ENCODE results near the gene ZNF408.

Gene ZNF408

DNA sequence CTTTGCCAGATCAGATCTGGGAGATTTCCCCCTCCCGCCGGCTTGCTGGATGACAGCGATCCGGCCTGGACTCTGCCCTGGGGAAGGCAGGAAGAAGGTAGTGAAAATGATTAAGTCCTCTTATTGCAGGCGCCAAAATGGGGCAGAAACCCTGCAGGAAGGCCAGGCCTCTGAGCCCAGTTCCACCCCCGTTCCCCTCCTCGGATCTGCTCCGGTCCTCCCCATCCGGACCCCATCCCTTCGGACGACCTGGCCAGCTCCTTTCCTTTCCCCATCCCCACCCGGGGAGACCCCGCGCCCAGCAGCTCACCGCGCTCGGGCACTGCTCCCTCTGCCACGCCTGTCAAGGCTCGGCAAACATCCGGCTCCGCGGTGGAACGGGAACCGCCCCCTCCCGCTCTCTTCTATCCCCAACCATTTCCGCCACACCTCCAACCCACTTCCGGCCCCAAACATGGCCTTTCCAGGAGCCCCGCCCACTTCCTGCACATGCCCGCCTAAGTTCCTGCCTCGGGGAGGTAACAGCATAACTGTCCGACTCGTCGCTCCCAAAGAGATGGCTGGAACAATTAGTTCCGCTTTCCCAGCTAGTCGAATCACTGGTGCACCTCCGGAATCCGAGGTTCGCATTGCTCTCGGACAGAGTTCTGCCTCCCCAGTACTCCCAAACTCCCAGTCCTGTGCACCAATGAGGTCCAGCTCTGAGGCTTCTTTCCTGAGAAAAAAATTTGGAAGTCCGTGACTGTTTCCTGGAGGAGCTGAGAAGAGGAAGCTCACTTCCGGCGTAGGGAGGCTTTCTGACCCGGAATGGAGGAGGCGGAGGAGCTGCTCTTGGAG, at the start of gene ZNF408, which contains the start of gene ARHGAP1:
ZNF408 (plus strand) TSS at position 791 of the 837 bp plus-strand sequence; CDS start at position 808, 17 bp downstream.
ARHGAP1 (minus strand) TSS at position 379 of the 837 bp plus-strand sequence. CDS start 4,512 bp downstream, outside the sequence.
- TF ChIP-seq ZFX (IDR thresholded peaks at IDR 0.05; ENCODE audit: borderline replicate concordance) = no peak
- TF ChIP-seq, protein P1, sequence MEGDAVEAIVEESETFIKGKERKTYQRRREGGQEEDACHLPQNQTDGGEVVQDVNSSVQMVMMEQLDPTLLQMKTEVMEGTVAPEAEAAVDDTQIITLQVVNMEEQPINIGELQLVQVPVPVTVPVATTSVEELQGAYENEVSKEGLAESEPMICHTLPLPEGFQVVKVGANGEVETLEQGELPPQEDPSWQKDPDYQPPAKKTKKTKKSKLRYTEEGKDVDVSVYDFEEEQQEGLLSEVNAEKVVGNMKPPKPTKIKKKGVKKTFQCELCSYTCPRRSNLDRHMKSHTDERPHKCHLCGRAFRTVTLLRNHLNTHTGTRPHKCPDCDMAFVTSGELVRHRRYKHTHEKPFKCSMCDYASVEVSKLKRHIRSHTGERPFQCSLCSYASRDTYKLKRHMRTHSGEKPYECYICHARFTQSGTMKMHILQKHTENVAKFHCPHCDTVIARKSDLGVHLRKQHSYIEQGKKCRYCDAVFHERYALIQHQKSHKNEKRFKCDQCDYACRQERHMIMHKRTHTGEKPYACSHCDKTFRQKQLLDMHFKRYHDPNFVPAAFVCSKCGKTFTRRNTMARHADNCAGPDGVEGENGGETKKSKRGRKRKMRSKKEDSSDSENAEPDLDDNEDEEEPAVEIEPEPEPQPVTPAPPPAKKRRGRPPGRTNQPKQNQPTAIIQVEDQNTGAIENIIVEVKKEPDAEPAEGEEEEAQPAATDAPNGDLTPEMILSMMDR (IDR thresholded peaks at IDR 0.05) = no peak
- H3K27ac ChIP-seq = peak within 1 kb of the TSS; percentile 93

DNA sequence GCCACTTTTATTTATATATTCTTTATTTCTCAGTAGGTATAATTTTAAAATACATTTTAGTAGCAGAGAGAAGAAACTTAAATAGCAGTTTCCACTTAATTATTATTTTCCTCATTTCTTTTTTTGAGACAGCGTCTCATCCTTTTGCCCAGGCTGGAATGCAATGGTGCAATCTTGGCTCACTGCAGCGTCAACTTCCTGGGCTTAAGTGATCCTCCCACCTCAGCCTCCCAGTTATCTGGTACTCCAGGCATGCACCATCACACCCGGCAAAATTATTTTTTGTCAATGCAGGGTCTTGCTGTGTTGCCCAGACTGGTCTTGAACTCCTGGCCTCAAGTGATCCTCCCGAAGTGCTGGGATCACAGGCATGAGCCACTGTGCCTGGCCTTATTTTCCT, 45.2 kb upstream of the ZNF408 start:
- TF ChIP-seq ZFX (IDR thresholded peaks at IDR 0.05; ENCODE audit: borderline replicate concordance) = no peak
- TF ChIP-seq, protein P1 (IDR thresholded peaks at IDR 0.05) = no peak
- no peak overlapping the region for H3K27ac ChIP-seq

DNA sequence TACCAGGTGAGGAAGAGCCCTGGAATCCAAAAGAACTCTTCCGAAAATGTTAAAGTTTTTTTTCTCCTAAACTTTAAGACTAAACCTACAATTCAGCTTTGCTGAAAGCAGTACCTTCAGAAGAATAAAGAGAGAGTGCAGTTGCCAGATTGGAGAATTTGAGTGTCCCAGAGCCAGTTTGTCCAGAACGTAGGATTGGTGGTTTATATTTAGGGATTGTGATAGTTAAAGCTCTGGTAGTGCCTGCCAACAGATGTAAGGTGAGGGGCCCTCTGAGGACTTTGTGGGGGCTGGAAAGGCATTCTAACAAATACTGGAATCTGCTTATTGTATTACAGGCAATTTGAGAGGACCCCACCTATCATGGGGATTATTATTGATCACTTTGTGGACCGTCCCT, 43.6 kb upstream of the ZNF408 start:
- TF ChIP-seq ZFX (IDR thresholded peaks at IDR 0.05; ENCODE audit: borderline replicate concordance) = no peak
- TF ChIP-seq, protein P1 (IDR thresholded peaks at IDR 0.05) = no peak
- H3K27ac ChIP-seq = no peak overlapping the region

DNA sequence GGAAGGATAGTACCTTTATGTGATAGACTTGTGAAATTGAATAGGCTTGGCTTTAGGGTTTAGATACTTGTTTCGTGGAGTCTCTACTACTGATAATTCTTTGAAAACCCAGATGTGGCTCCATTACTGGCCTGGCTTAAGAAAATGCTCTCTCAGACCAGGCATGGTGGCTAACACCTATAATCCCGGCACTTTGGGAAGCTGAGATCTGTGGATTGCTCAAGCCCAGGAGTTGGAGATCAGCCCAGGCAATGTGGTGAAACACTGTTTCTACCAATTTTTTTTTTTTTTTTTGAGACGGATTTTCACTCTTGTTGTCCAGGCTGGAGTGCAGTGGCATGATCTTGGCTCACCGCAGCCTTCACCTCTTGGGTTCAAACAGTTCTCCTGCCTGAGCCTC, 42.6 kb upstream of the ZNF408 start:
- no peak overlapping the region for H3K27ac ChIP-seq
- TF ChIP-seq, protein P1 (IDR thresholded peaks at IDR 0.05) = no peak
- TF ChIP-seq ZFX (IDR thresholded peaks at IDR 0.05; ENCODE audit: borderline replicate concordance) = no peak

DNA sequence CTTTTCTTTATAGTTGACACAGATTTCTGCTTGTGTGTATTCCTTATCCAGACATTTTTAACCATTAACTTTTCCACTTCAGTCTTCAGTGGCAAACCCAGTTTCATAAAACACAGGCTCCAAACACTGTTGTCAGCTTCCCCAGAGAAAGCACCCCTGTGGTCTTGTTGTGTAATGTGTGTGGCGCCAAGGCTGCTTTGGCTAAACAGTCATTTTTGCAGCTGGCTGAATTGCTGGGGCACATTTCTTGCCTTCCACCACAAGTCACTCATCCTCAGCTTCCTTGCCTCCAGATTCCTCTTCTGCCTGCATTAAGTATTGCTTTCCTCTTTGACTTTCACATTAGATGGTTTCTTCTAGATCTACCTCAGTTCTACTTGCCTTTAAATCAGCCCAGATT, 40.9 kb upstream of the ZNF408 start:
- no peak overlapping the region for H3K27ac ChIP-seq
- TF ChIP-seq, protein P1 (IDR thresholded peaks at IDR 0.05) = no peak
- no peak for TF ChIP-seq ZFX (IDR thresholded peaks at IDR 0.05; ENCODE audit: borderline replicate concordance)

DNA sequence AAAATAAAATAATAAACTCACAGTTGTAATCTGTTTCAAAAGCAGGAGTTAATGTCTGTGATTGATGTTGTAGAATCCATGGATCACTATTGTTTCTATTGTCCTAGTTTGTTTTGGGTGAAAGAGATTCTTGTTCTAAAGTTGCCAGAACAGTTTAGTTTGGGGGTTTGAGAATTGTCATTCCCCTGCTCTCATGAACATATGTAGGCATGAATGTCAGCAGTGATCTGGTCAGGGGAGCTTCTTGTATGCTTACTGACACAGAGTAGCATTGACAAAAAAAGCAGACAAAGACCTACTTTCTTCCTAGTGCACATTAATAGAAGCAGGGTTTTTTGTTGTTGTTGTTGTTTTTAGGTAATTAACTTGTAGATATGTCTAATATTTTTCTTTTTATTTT, 39.0 kb upstream of the ZNF408 start:
- H3K27ac ChIP-seq = no peak overlapping the region
- TF ChIP-seq ZFX (IDR thresholded peaks at IDR 0.05; ENCODE audit: borderline replicate concordance) = no peak
- TF ChIP-seq, protein P1 (IDR thresholded peaks at IDR 0.05) = no peak

DNA sequence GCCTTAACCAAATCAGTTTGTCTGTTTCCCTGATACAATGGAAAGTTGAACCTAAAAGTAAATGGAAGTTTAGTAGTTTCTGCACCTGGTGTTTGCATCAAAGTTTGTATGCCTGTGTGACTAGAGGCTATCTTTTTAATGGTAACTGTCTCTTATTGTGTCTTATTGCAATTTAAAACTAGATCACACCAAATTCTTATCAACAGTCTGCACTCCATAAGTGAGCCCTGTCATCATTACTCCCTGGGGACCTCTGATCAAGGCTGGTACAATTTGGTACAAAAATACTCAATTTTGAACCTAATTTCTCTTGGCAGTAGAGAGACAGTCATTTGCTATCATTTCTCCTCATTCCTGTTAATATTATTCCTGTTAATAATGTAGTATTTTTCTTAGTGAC, 38.5 kb upstream of the ZNF408 start:
- no peak overlapping the region for H3K27ac ChIP-seq
- TF ChIP-seq, protein P1 (IDR thresholded peaks at IDR 0.05) = no peak
- no peak for TF ChIP-seq ZFX (IDR thresholded peaks at IDR 0.05; ENCODE audit: borderline replicate concordance)

Measured in 22Rv1 (cell line).